Measurements from ENCODE around the gene RABGAP1L.

Gene RABGAP1L

GRCh38 chr1:174995916-174996315 is 836.6 kb downstream of the RABGAP1L start:
- no peaks in the 10 kb centered on the region for H3K36me3 ChIP-seq (ENCODE audit: insufficient read depth, low read length)
- TF ChIP-seq, protein P1, sequence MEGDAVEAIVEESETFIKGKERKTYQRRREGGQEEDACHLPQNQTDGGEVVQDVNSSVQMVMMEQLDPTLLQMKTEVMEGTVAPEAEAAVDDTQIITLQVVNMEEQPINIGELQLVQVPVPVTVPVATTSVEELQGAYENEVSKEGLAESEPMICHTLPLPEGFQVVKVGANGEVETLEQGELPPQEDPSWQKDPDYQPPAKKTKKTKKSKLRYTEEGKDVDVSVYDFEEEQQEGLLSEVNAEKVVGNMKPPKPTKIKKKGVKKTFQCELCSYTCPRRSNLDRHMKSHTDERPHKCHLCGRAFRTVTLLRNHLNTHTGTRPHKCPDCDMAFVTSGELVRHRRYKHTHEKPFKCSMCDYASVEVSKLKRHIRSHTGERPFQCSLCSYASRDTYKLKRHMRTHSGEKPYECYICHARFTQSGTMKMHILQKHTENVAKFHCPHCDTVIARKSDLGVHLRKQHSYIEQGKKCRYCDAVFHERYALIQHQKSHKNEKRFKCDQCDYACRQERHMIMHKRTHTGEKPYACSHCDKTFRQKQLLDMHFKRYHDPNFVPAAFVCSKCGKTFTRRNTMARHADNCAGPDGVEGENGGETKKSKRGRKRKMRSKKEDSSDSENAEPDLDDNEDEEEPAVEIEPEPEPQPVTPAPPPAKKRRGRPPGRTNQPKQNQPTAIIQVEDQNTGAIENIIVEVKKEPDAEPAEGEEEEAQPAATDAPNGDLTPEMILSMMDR (conservative IDR thresholded peaks at IDR 0.05; ENCODE audit: low read length), result no peak
- TF ChIP-seq EZH2phosphoT487 (IDR thresholded peaks at IDR 0.05; ENCODE audit: borderline replicate concordance), result no peak
- H2AFZ ChIP-seq (ENCODE audit: low read length), result no peak overlapping the region

DNA sequence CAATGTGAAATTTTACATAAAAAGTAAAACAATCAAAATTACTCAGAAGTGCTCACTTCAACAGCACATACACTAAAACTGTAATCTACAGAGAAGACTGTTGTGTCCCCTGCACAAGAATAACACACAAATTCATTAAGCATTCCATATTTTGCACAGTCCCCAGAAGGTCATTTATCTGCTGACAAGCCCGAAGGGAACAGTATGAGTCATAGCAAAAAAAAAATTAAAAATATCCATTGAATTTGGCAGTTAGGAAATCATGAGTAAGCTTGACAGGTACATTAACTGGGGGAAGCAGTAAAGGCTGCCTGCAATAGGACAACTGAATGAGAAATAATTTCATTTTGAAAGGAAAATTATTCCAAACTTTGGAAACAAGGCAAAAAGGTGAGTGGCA is 837.2 kb downstream of the RABGAP1L start:
- no peak overlapping the region for H3K4me3 ChIP-seq (ENCODE audit: low read length, poor library complexity, severe bottlenecking)
- H3K27me3 ChIP-seq (ENCODE audit: insufficient read depth, low read length, poor library complexity, severe bottlenecking), result no peaks in the 10 kb centered on the region
- H3K79me2 ChIP-seq (ENCODE audit: insufficient read depth, low read length), result peaks cover 16% of the 10 kb centered on the region
- H3K4me1 ChIP-seq (ENCODE audit: insufficient read depth, low read length, poor library complexity, severe bottlenecking), result peaks cover 18% of the 10 kb centered on the region
- H3K36me3 ChIP-seq (ENCODE audit: insufficient read depth, low read length), result no peaks in the 10 kb centered on the region
- H3K9ac ChIP-seq (ENCODE audit: low read depth, low read length, poor library complexity, severe bottlenecking), result no peak overlapping the region
- H3K9me2 ChIP-seq (replicated peaks; ENCODE audit: low read depth, low read length), result no peaks in the 10 kb centered on the region
- no peak overlapping the region for H2AFZ ChIP-seq (ENCODE audit: low read length)
- H3K9me3 ChIP-seq (ENCODE audit: insufficient read depth, low read depth, low read length), result no peaks in the 10 kb centered on the region
- TF ChIP-seq EZH2phosphoT487 (IDR thresholded peaks at IDR 0.05; ENCODE audit: borderline replicate concordance), result no peak
- TF ChIP-seq, protein P1 (conservative IDR thresholded peaks at IDR 0.05; ENCODE audit: low read length), result no peak
- no peak overlapping the region for H3K4me2 ChIP-seq (ENCODE audit: low read depth, low read length, poor library complexity, severe bottlenecking)
- H4K20me1 ChIP-seq (ENCODE audit: insufficient read depth, low read length, poor library complexity, severe bottlenecking), result peaks cover 14% of the 10 kb centered on the region
- peaks cover 6% of the 10 kb centered on the region; the same call in 1 of the 2 replicates for H3F3A ChIP-seq (ENCODE audit: low read depth)

More at GRCh38 chr1:174995916-174996315, 836.6 kb downstream of the RABGAP1L start:
- Histone ChIP-seq H4K20me1 (ENCODE audit: insufficient read depth, low read length, poor library complexity, severe bottlenecking) (peaks cover 9% of the 10 kb centered on the region), H3K9me3 (ENCODE audit: insufficient read depth, low read depth, low read length) (no peaks in the 10 kb centered on the region), H3K4me2 (ENCODE audit: low read depth, low read length, poor library complexity, severe bottlenecking) (no peak overlapping the region), H3K4me3 (ENCODE audit: low read length, poor library complexity, severe bottlenecking) (no peak overlapping the region), H3F3A (ENCODE audit: low read depth) (peaks cover 6% of the 10 kb centered on the region; the same call in 1 of the 2 replicates), H3K27me3 (ENCODE audit: insufficient read depth, low read length, poor library complexity, severe bottlenecking) (no peaks in the 10 kb centered on the region), H3K9ac (ENCODE audit: low read depth, low read length, poor library complexity, severe bottlenecking) (no peak overlapping the region), H3K79me2 (ENCODE audit: insufficient read depth, low read length) (peaks cover 11% of the 10 kb centered on the region), H3K9me2 (replicated peaks; ENCODE audit: low read depth, low read length) (no peaks in the 10 kb centered on the region), H3K4me1 (ENCODE audit: insufficient read depth, low read length, poor library complexity, severe bottlenecking) (peaks cover 13% of the 10 kb centered on the region)

DNA sequence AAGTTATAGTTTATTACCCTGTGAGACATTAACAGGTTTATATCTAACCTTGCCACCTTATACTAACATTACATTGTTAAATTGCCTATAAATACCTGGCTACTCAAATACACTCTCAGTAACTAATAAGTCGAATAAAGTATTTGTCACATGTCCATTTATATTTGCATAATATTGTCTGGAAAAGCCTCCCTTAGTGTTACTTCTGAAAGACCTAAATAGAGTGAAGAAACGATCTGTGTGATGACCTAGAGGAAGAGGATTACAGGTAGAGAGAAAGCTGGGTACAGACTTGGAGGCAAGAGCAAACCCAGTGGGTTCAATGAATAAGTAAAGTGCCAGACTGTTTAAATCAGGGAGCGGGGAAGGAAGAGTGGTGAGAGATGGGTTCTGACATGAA is 837.7 kb downstream of the RABGAP1L start:
- no peak overlapping the region for H2AFZ ChIP-seq (ENCODE audit: low read length)
- no peaks in the 10 kb centered on the region for H3K36me3 ChIP-seq (ENCODE audit: insufficient read depth, low read length)
- peaks cover 6% of the 10 kb centered on the region; the same call in 1 of the 2 replicates for H3F3A ChIP-seq (ENCODE audit: low read depth)
- TF ChIP-seq, protein P1 (conservative IDR thresholded peaks at IDR 0.05; ENCODE audit: low read length), result no peak
- no peak for TF ChIP-seq EZH2phosphoT487 (IDR thresholded peaks at IDR 0.05; ENCODE audit: borderline replicate concordance)
- H3K9ac ChIP-seq (ENCODE audit: low read depth, low read length, poor library complexity, severe bottlenecking), result no peak overlapping the region
- no peak overlapping the region for H3K4me3 ChIP-seq (ENCODE audit: low read length, poor library complexity, severe bottlenecking)
- H3K9me2 ChIP-seq (replicated peaks; ENCODE audit: low read depth, low read length), result no peaks in the 10 kb centered on the region
- no peaks in the 10 kb centered on the region for H3K9me3 ChIP-seq (ENCODE audit: insufficient read depth, low read depth, low read length)
- H3K79me2 ChIP-seq (ENCODE audit: insufficient read depth, low read length), result peaks cover 22% of the 10 kb centered on the region
- H4K20me1 ChIP-seq (ENCODE audit: insufficient read depth, low read length, poor library complexity, severe bottlenecking), result peaks cover 18% of the 10 kb centered on the region
- H3K27me3 ChIP-seq (ENCODE audit: insufficient read depth, low read length, poor library complexity, severe bottlenecking), result no peaks in the 10 kb centered on the region
- peaks cover 23% of the 10 kb centered on the region for H3K4me1 ChIP-seq (ENCODE audit: insufficient read depth, low read length, poor library complexity, severe bottlenecking)
- H3K4me2 ChIP-seq (ENCODE audit: low read depth, low read length, poor library complexity, severe bottlenecking), result no peak overlapping the region
